ENCODE data around the gene DTNBP1.
A peak's percentile ranks its signal among the peaks of the same experiment; 100 is the strongest.

The DTNBP1 gene

DNA sequence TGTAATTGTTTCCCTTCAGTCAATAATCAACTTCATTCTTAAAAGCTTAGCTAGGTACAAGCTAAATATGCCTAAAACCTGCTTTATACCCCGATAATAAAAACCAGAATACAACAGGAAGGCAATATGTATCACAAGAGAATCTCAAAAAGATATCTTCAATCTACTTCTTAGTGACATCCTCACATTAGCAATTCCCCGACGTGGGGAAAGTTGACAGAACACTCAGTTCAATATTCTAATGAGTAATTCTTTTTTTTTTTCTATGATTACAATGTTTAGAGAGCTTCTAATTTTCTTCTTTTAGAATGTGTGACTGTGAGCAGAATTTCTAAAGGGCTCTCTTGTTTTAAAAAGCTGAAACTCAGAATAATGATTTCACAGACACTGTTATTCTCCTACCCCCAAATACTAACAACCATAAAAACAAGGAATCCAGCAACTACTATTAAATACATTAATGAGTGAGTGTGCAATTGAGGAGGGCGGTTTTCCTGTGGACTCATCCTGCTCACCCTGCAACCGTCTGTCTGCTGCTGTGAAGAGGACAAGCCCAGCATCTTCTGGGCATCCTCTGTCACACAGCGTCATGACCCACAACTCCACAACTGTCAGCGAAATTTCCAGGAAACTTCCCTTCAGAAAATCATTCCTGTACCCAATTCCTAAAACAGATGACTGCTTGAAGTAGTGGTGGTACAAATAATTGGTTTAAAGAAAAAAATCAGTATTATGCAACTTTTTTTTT is 68.1 kb downstream of the DTNBP1 start:
- no peak overlapping the region for H3K4me3 ChIP-seq (ENCODE audit: low read depth, low read length)
- no peak overlapping the region for H3K27ac ChIP-seq
- TF ChIP-seq, protein P1, sequence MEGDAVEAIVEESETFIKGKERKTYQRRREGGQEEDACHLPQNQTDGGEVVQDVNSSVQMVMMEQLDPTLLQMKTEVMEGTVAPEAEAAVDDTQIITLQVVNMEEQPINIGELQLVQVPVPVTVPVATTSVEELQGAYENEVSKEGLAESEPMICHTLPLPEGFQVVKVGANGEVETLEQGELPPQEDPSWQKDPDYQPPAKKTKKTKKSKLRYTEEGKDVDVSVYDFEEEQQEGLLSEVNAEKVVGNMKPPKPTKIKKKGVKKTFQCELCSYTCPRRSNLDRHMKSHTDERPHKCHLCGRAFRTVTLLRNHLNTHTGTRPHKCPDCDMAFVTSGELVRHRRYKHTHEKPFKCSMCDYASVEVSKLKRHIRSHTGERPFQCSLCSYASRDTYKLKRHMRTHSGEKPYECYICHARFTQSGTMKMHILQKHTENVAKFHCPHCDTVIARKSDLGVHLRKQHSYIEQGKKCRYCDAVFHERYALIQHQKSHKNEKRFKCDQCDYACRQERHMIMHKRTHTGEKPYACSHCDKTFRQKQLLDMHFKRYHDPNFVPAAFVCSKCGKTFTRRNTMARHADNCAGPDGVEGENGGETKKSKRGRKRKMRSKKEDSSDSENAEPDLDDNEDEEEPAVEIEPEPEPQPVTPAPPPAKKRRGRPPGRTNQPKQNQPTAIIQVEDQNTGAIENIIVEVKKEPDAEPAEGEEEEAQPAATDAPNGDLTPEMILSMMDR (IDR thresholded peaks at IDR 0.05; ENCODE audit: low read depth, low read length, missing control alignments) = no peak
- no peak for DNase-seq
- no peaks in the 10 kb centered on the region for H3K36me3 ChIP-seq (replicated peaks)
- in situ Hi-C loops (cut with HindIII; ENCODE audit: low pct_ligation_motif_present, low sequenced_read_pairs) = no loop called here
- H3K27me3 ChIP-seq (replicated peaks) = no peaks in the 10 kb centered on the region

DNA sequence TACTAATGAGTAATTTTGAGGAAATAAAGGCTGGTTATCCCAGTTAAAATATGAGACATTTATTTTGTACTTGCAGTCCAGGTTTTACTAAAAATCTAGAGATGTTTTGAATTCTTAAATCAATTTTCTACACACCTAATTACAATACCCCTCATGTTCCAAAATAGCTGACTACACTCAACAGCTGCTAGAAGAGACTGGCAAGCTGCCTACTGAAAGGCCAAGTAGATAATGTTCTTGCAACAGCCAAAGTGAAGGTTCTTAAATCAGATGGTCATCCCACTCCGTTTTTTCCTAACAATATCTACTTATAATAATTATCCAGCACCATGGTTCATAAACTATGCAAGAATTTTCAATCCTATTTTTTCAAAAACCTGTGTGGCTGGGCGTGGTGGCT is 69.0 kb downstream of the DTNBP1 start:
- Histone ChIP-seq H3K27ac (no peak overlapping the region), H3K27me3 (replicated peaks) (no peaks in the 10 kb centered on the region), H3K4me3 (ENCODE audit: low read depth, low read length) (no peak overlapping the region), H3K36me3 (replicated peaks) (no peaks in the 10 kb centered on the region)
- TF ChIP-seq, protein P1 (IDR thresholded peaks at IDR 0.05; ENCODE audit: low read depth, low read length, missing control alignments) = no peak
- in situ Hi-C loops (cut with HindIII; ENCODE audit: low pct_ligation_motif_present, low sequenced_read_pairs) = no loop called here
- DNase-seq = no peak

DNA sequence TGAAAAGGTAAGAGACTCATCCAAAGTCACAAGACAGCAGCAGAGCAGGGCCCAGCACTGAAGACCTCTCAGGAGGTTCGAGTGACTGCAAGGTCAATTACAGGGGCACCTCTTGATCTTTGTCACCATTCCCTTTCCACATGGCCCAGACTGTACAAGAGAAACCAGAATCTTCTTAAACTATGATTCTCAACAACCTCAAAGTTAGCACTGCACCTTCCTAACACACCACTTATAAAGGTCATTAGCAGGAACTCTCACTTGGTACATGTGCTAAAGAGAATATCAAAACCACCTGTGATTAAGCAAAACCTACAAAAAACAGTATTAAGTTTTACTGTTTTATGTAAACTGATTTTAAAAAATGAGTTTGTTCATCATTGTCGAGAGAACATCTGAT is 70.2 kb downstream of the DTNBP1 start:
- H3K36me3 ChIP-seq (replicated peaks) = no peaks in the 10 kb centered on the region
- H3K27ac ChIP-seq = no peak overlapping the region
- no peaks in the 10 kb centered on the region for H3K27me3 ChIP-seq (replicated peaks)
- DNase-seq = no peak
- H3K4me3 ChIP-seq (ENCODE audit: low read depth, low read length) = no peak overlapping the region
- TF ChIP-seq, protein P1 (IDR thresholded peaks at IDR 0.05; ENCODE audit: low read depth, low read length, missing control alignments) = no peak
- in situ Hi-C loops (cut with HindIII; ENCODE audit: low pct_ligation_motif_present, low sequenced_read_pairs) = no loop called here

DNA sequence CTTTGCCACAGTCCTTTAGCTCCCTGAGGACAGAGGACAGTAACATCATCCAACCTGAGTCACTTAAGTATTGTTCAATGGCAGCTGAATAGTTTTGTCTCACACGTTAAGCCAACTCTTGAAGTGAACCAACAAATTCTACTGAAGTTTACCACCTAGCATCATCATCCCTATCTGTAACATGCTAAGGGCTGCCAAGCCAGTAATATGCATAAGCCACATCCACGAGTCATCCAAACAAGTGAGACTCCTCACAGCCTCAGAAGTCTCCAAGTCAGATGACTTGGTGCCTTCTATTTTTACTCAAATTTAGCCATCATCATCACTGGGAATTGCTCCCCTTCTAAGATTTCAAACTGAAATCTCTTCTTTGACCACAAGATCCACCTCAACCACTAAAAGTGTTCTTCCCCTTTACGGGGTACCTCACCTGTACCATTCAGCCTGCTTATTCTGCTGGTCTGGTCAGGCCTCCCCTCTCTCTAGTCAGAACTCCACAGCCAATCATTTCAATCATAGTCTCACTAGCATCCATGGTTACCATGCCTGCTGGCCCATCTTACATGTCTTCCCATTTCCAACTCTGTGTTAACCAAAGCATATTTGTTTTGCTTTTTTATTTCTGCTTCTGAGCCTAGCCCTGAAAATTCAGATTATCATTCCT is 73.7 kb downstream of the DTNBP1 start:
- Histone ChIP-seq H3K27ac (no peak overlapping the region), H3K4me3 (ENCODE audit: low read depth, low read length) (no peak overlapping the region), H3K36me3 (replicated peaks) (no peaks in the 10 kb centered on the region), H3K27me3 (replicated peaks) (no peaks in the 10 kb centered on the region)
- DNase-seq = peak; percentile 51
- in situ Hi-C loops (cut with HindIII; ENCODE audit: low pct_ligation_motif_present, low sequenced_read_pairs) = no loop called here
- TF ChIP-seq, protein P1 (IDR thresholded peaks at IDR 0.05; ENCODE audit: low read depth, low read length, missing control alignments) = no peak

DNA sequence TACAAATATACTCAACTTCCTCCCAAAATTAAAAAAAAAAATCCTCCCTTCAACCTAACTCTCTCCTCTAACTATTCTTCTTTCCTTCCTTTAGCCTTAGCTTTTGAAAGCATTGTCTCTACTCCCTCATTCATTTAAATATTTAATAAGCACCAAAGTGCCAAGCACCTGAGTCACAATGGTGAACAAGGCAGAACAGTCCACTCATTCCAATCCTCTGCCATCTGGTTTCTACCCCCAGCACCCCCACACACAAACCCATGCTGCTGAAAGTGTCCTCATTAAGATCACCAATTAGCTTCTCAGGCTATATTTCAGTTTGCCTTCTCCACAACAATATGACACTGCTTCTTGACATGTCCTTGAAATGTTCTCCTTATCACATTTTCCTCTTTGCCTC is 76.3 kb downstream of the DTNBP1 start:
- in situ Hi-C loops (cut with HindIII; ENCODE audit: low pct_ligation_motif_present, low sequenced_read_pairs) = no loop called here
- TF ChIP-seq, protein P1 (IDR thresholded peaks at IDR 0.05; ENCODE audit: low read depth, low read length, missing control alignments) = no peak
- DNase-seq = no peak
- H3K27ac ChIP-seq = no peak overlapping the region
- H3K36me3 ChIP-seq (replicated peaks) = no peaks in the 10 kb centered on the region
- H3K4me3 ChIP-seq (ENCODE audit: low read depth, low read length) = no peak overlapping the region
- no peaks in the 10 kb centered on the region for H3K27me3 ChIP-seq (replicated peaks)
